CD8-positive, alpha-beta memory T cell (primary cell): ENCODE data around the gene SLCO3A1. TPM values are rescaled to one million over a fixed set of nuclear protein-coding genes. Genes with fewer than 3 reads are reported as not detected.
"Not testable (repeated sequence)": the region's sequence is repeated elsewhere in the genome, so short reads cannot be mapped to it uniquely, and the experiment has no call there.

ENCODE experiments used
- CTCF ChIA-PET: fragments of 350-600 bp; sonication (Branson Sonifier 250); formaldehyde crosslinking; loops from one replicate; lab custom pipeline; 2021; ENCODE audit warnings: antibody characterized with exemption; lab: Charles Lee
- POLR2A ChIA-PET: fragments of 350-600 bp; sonication (Branson Sonifier 250); formaldehyde crosslinking; loops from one replicate; lab custom pipeline; 2021; ENCODE audit warnings: antibody characterized with exemption; lab: Charles Lee
- DNase-seq, 5 donors: peaks; one replicate each; pipeline versions ENCODE4 v3.0.0 to v3.0.0-alpha.2; 2020 to 2022; ENCODE audit warnings: mixed read lengths in 1 of 5
- H3K27ac ChIP-seq: one replicate; pipeline ENCODE4 v1.7.0; 2013; ENCODE audit warnings: low read depth, mild to moderate bottlenecking, low read length, moderate library complexity
- H3K27me3 ChIP-seq: 2 replicates; pipeline ENCODE4 v1.7.0; 2013; ENCODE audit warnings: low read length, mild to moderate bottlenecking; ENCODE audit not compliant: insufficient read depth, poor library complexity, severe bottlenecking
- H3K36me3 ChIP-seq: 2 replicates; pipeline ENCODE4 v1.7.0; 2013; ENCODE audit warnings: mild to moderate bottlenecking, low read length, moderate library complexity; ENCODE audit not compliant: insufficient read depth
- H3K4me1 ChIP-seq: 2 replicates; pipeline ENCODE4 v1.7.0; 2013; ENCODE audit warnings: mild to moderate bottlenecking, low read length, moderate library complexity; ENCODE audit not compliant: insufficient read depth
- H3K4me3 ChIP-seq: 2 replicates; pipeline ENCODE4 v1.7.0; 2013; ENCODE audit warnings: mild to moderate bottlenecking, low read length
- H3K9me3 ChIP-seq: 2 replicates; pipeline ENCODE4 v1.7.0; 2013; ENCODE audit warnings: mild to moderate bottlenecking, low read length
- H3K27ac Mint-ChIP-seq, 8 donors: one replicate each; pipeline ENCODE4 v1.8.0; 2020 to 2021; ENCODE audit warnings: mixed read lengths in 8 of 8, mild to moderate bottlenecking in 6 of 8, inconsistent platforms in 3 of 8, moderate library complexity in 3 of 8
- H3K27me3 Mint-ChIP-seq, 2 donors: one replicate each; pipeline ENCODE4 v1.8.0; 2020 to 2021; ENCODE audit warnings: mixed read lengths in 2 of 2, mild to moderate bottlenecking in 1 of 2, moderate library complexity in 1 of 2
- H3K36me3 Mint-ChIP-seq, 3 donors: one replicate each; pipeline ENCODE4 v1.8.0; 2020 to 2021; ENCODE audit warnings: mixed read lengths in 3 of 3, inconsistent platforms in 1 of 3, mild to moderate bottlenecking in 1 of 3
- H3K4me1 Mint-ChIP-seq, 3 donors: one replicate each; pipeline ENCODE4 v1.8.0; 2020 to 2021; ENCODE audit warnings: mixed read lengths in 3 of 3, inconsistent platforms in 1 of 3, mild to moderate bottlenecking in 1 of 3
- H3K4me3 Mint-ChIP-seq, 7 donors: one replicate each; pipeline ENCODE4 v1.8.0; 2020 to 2021; ENCODE audit warnings: mixed read lengths in 7 of 7, mild to moderate bottlenecking in 6 of 7, moderate library complexity in 4 of 7, inconsistent platforms in 2 of 7
- H3K9me3 Mint-ChIP-seq, 5 donors: one replicate each; pipeline ENCODE4 v1.8.0; 2020 to 2022; ENCODE audit warnings: mixed read lengths in 5 of 5, mild to moderate bottlenecking in 3 of 5, moderate library complexity in 2 of 5, inconsistent platforms in 1 of 5
- polyA plus RNA-seq: library from polyadenylated mRNA; unstranded; fragments of 300-500 nt; fragmentation: Illumina TruSeq; gene quantifications from one replicate; pipeline ENCODE4 v1.2.3, GENCODE V29; 2021
- total RNA-seq, 2 experiments: library from RNA; stranded (reverse); gene quantifications; one replicate each; pipeline ENCODE4 v1.2.3, GENCODE V29; 2021

The SLCO3A1 gene
- total and polyA plus RNA-seq, 3 experiments from 2014 or later: 10.0 to 47.9 (median 10.8) TPM

- Histone ChIP-seq H3K36me3 (no peaks in the 10 kb centered on the region), H3K4me3 (no peak overlapping the region), H3K4me1 (no peaks in the 10 kb centered on the region), H3K27me3 (no peaks in the 10 kb centered on the region), H3K27ac (no peak overlapping the region), H3K9me3 (no peaks in the 10 kb centered on the region)
- Mint-ChIP-seq H3K36me3 (no peaks in the 10 kb centered on the region), H3K4me1 (no peaks in the 10 kb centered on the region), H3K27ac (no peak overlapping the region), H3K4me3 (no peak overlapping the region), H3K27me3 (peaks cover 0 to 8% of the 10 kb centered on the region in 2 donors), H3K9me3 (peaks cover 0 to 4% (median 0%) of the 10 kb centered on the region in 5 donors)
- ChIA-PET CTCF (no interaction called here), POLR2A (no interaction called here)
- DNase-seq: no peak
Measured at GRCh38 chr15:92197746-92198145, 344.2 kb downstream of the SLCO3A1 start.

DNA sequence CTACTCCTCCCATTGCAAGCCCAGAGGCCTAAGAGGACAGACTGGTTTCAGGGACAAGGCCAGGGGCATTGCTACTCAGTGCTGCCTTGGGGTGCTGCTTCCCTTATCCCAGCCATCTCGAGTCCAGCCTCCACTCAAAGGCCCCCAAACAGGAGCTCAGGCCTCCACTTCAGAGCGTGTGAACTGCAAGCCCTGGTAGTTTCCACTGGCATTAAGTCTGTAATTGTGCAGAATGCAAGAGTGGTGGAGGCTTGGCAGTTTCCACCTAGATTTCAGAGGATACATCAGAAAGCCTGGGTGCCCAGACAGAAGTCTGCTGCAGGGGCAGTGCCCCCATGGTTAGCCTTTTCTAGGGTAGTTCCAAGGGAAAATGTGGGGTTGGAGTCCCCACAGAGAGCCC is 347.4 kb downstream of the SLCO3A1 start:
- Mint-ChIP-seq H3K9me3 (peaks cover 0 to 4% (median 0%) of the 10 kb centered on the region in 5 donors), H3K27me3 (peaks cover 3 to 24% of the 10 kb centered on the region in 2 donors), H3K27ac (no peak overlapping the region), H3K36me3 (no peaks in the 10 kb centered on the region), H3K4me1 (no peaks in the 10 kb centered on the region), H3K4me3 (no peak overlapping the region)
- no peaks in the 10 kb centered on the region for H3K36me3 ChIP-seq
- ChIA-PET POLR2A (no interaction called here), CTCF (no interaction called here)
- no peaks in the 10 kb centered on the region for H3K27me3 ChIP-seq
- no peaks in the 10 kb centered on the region for H3K9me3 ChIP-seq
- DNase-seq: no peak
- no peak overlapping the region for H3K27ac ChIP-seq
- H3K4me1 ChIP-seq: no peaks in the 10 kb centered on the region
- H3K4me3 ChIP-seq: no peak overlapping the region

GRCh38 chr15:92205255-92205739 is 351.8 kb downstream of the SLCO3A1 start:
- H3K9me3 Mint-ChIP-seq: peaks cover 0 to 7% (median 0%) of the 10 kb centered on the region in 5 donors
- ChIA-PET CTCF (no interaction called here), POLR2A (no interaction called here)
- H3K4me1 Mint-ChIP-seq: no peaks in the 10 kb centered on the region
- H3K27ac Mint-ChIP-seq: no peak overlapping the region
- no peak for DNase-seq
- peaks cover 0 to 4% (median 0%) of the 10 kb centered on the region in 3 donors for H3K36me3 Mint-ChIP-seq
- peaks cover 19 to 47% of the 10 kb centered on the region in 2 donors for H3K27me3 Mint-ChIP-seq
- H3K9me3 ChIP-seq: no peaks in the 10 kb centered on the region
- no peaks in the 10 kb centered on the region for H3K27me3 ChIP-seq
- H3K36me3 ChIP-seq: no peaks in the 10 kb centered on the region
- H3K4me3 ChIP-seq: no peak overlapping the region
- H3K27ac ChIP-seq: no peak overlapping the region
- H3K4me3 Mint-ChIP-seq: no peak overlapping the region
- H3K4me1 ChIP-seq: no peaks in the 10 kb centered on the region

- H3K27me3 ChIP-seq, H3K4me1 ChIP-seq, POLR2A ChIA-PET, H3K4me1 Mint-ChIP-seq, H3K4me3 Mint-ChIP-seq, H3K27ac ChIP-seq, H3K4me3 ChIP-seq, H3K9me3 ChIP-seq, H3K36me3 Mint-ChIP-seq, H3K9me3 Mint-ChIP-seq, CTCF ChIA-PET, H3K27ac Mint-ChIP-seq, DNase-seq, H3K36me3 ChIP-seq: not testable (repeated sequence)
- peaks cover 22 to 59% of the 10 kb centered on the region in 2 donors for H3K27me3 Mint-ChIP-seq
Measured at GRCh38 chr15:92207601-92208000, 354.1 kb downstream of the SLCO3A1 start.
